NCI-H146 (cell line): ENCODE results near the gene PPP1R1B.

Experiments
- DNase-seq: peaks from one replicate; lab custom pipeline; 2025; lab: John Stamatoyannopoulos, UW

PPP1R1B gene

GRCh38 chr17:39653662-39654331 lies 27.0 kb downstream of the PPP1R1B start:
- peak; percentile 32 for DNase-seq

GRCh38 chr17:39655105-39655504 lies 28.4 kb downstream of the PPP1R1B start:
- DNase-seq, result no peak

GRCh38 chr17:39658346-39658745 lies 31.6 kb downstream of the PPP1R1B start:
- DNase-seq, result no peak

GRCh38 chr17:39658760-39659159 lies 32.0 kb downstream of the PPP1R1B start:
- DNase-seq, result no peak

- DNase-seq, result no peak
Measured at GRCh38 chr17:39659279-39660010, 32.7 kb downstream of the PPP1R1B start.

GRCh38 chr17:39660011-39660360 lies 33.2 kb downstream of the PPP1R1B start:
- DNase-seq, result no peak

GRCh38 chr17:39660397-39661385 lies 33.9 kb downstream of the PPP1R1B start:
- no peak for DNase-seq

GRCh38 chr17:39661744-39662541 lies 35.2 kb downstream of the PPP1R1B start:
- no peak for DNase-seq

- DNase-seq, result peak; percentile 9
Measured at GRCh38 chr17:39662551-39663339, 36.0 kb downstream of the PPP1R1B start.

- DNase-seq, result no peak
Measured at GRCh38 chr17:39663340-39663687, 36.6 kb downstream of the PPP1R1B start.

- DNase-seq, result no peak
Measured at GRCh38 chr17:39663688-39664580, 37.2 kb downstream of the PPP1R1B start.

- no peak for DNase-seq
Measured at GRCh38 chr17:39664581-39665561, 38.1 kb downstream of the PPP1R1B start, which contains the start of gene TCAP. Gene TCAP (plus strand): TSS chr17:39665349. CDS start chr17:39665360, 11 bp downstream.

- DNase-seq, result peak; percentile 60
Measured at GRCh38 chr17:39665642-39666224, 39.0 kb downstream of the PPP1R1B start.

- DNase-seq, result no peak
Measured at GRCh38 chr17:39666231-39666600, 39.5 kb downstream of the PPP1R1B start.

- DNase-seq, result no peak
Measured at GRCh38 chr17:39666601-39667261, 40.0 kb downstream of the PPP1R1B start.

GRCh38 chr17:39667262-39667944 lies 40.7 kb downstream of the PPP1R1B start:
- peak; percentile 40 for DNase-seq
